MM.1S (cell line): ENCODE data around the gene UBL3.

Experiments used
- CTCF ChIP-seq: fragments of 300-600 bp; sonication (generic); IDR thresholded peaks from 2 replicates; pipeline ENCODE4 v1.5.1; 2016; ENCODE audit warnings: antibody characterized with exemption, low read length, mixed read lengths
- EZH2 ChIP-seq: fragments of 300-600 bp; sonication (generic); optimal IDR thresholded peaks from 2 replicates; pipeline ENCODE3; 2017; ENCODE audit warnings: low read depth, mild to moderate bottlenecking, antibody characterized with exemption, low read length, mixed read lengths
- EZH2phosphoT487 ChIP-seq: fragments of 300-600 bp; sonication (generic); IDR thresholded peaks from 2 replicates; pipeline ENCODE4 v1.6.1; 2018; ENCODE audit warnings: antibody characterized with exemption, low read length

GRCh38 chr13:29850213-29850898 lies at the start of gene UBL3:
- TF ChIP-seq EZH2 (no peak), CTCF (no peak), EZH2phosphoT487 (no peak)
